Adipose tissue (tissue), 3 donors: Measurements from ENCODE around the gene PNPLA8. TPM values are rescaled to one million over a fixed set of nuclear protein-coding genes. Genes with fewer than 3 reads are reported as not detected.

Experiments
- H3K27ac ChIP-seq: one replicate; pipeline ENCODE4 v1.5.1; 2013; ENCODE audit warnings: low read depth, low read length
- WGBS, 3 donors: extraction: QIAGEN DNeasy Blood & Tissue Kit; methylation state at CpG; one replicate each; pipeline ENCODE4 v1.1.7; 2013; 5-methylcytosine and 5-hydroxymethylcytosine counted together
- polyA plus RNA-seq, 3 donors: library from polyadenylated mRNA; stranded (reverse); fragments of 200-250 nt; gene quantifications; one replicate each; pipeline ENCODE4 v1.2.3, GENCODE V29; 2013
- donor health status: healthy with polysubstance abuse.
- donor health status: Bipolar disorder and iron deficiency.
- donor health status: healthy.

The PNPLA8 gene
- polyA plus RNA-seq, 3 donors = 9.2 to 26.3 (median 21.8) TPM

DNA sequence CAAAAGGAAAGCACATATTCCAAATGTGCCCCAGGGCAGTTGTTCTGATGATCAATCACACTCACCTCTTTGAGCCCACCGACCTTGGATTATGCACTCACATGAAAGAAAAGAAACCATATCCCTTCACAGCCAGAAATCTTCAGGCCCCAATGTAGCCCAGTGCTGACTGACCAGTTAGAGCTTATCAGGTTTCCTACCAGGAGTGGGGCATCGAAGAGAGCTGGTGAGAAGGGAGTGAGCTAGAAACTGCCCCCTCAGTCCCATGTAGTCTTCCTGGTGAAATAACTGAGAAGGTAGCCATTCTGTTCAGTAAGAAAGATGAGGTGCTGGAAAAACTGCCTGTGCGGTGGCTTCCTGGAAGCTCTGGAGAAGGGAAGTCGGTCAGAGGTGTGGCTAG is 101.9 kb downstream of the PNPLA8 start:
- no peak overlapping the region for H3K27ac ChIP-seq
- 70 to 89% (median 71%) methylated on average over 4 of the region's 4 CpGs for WGBS, 3 donors

DNA sequence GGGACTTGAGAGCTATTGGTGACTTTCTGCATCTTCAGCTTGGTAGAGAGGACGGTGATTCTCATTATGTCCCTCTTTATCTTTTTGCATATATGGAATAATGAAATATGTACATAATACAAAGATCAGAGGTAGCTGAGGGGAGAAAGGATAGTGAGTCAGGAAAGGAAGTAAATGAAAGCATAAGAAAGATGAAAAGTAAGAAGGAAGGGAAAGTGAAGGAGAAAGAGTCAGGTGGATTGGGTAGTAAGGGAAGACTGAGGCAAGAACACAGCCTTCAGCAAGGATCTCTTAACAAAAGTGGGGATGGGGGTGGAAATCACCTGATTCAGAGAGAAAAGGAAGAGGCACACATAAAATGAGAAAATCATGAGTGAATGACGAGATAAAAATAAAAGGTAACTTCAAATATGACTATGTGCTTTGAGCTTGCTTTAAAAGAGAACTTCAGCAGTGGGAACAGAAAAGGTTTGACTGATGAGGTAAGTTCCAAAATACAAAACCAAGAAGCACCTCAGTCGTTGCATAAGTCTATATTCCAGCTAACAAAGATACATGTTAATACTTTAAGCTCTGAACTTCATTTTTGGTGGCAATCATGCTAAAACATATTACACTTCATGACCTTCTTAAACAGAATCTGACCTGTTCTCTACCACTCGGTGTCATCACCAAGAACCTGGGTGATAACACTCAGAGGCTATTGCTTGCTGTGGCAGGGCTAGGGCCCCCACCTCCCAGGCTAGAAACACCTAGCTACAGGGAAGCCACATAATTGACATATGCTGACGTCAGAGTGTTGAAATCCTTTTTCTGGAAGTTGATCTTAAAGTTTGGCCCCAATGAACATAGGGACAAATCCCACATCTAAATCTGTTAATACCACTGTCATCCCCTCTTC is 102.6 kb downstream of the PNPLA8 start:
- no peak overlapping the region for H3K27ac ChIP-seq
- WGBS, 3 donors = 74 to 85% (median 79%) methylated on average over 5 of the region's 5 CpGs

DNA sequence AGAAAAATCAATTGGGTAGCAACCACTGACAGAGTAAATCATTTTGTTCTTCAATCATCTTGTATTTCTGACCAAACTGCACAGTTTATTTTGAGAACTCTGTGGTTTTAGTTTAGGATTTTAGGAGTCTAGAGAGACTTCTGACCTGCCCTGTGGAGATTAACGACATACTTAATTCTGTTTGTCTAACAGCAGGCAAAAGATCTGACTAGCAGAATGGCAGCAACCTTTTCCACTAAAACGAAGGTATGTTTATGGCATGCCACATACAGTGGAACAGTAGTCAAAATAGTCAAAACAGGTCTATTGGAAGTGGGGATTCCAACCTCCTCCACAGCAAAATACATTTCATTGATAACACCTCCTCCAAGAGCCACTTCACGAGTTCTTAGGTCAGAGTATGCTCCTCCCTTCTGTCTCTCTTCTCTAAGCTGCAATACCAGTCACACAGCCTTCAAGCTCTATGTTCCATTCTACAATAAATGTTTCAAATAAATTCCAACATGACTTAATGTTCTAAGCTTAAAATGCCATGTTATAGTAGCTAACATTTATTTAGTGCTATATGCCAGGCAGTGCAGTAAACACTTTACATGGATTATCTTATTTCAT is 104.1 kb downstream of the PNPLA8 start:
- 19 to 28% (median 26%) methylated on average over 3 of the region's 3 CpGs for WGBS, 3 donors

More for the DNA sequence above, 104.1 kb downstream of the PNPLA8 start:
- H3K27ac ChIP-seq = no peak overlapping the region

Other genes starting within 250 kb of the PNPLA8 start
- gene NRCAM, start 69.7 kb downstream of the PNPLA8 start, polyA plus RNA-seq = 1 to 10 TPM; 2.5 to 10.0 (median 2.6) TPM
- 10 to 100 TPM in 1 of 3 donors, 1 to 10 TPM in 2; 5.2 to 10.5 (median 5.6) TPM for gene THAP5, start 43.6 kb upstream of the PNPLA8 start, polyA plus RNA-seq
- 10 to 100 TPM; 17.1 to 49.3 (median 18.5) TPM for gene DNAJB9, start 43.7 kb upstream of the PNPLA8 start, polyA plus RNA-seq